ENCODE results near the gene DUOXA2. TPM values are rescaled to one million over a fixed set of nuclear protein-coding genes. Genes with fewer than 3 reads are reported as not detected.
"Not testable (repeated sequence)": the region's sequence is repeated elsewhere in the genome, so short reads cannot be mapped to it uniquely, and the experiment has no call there.

Gene DUOXA2
- polyA plus RNA-seq, 3 donors: not detected

DNA sequence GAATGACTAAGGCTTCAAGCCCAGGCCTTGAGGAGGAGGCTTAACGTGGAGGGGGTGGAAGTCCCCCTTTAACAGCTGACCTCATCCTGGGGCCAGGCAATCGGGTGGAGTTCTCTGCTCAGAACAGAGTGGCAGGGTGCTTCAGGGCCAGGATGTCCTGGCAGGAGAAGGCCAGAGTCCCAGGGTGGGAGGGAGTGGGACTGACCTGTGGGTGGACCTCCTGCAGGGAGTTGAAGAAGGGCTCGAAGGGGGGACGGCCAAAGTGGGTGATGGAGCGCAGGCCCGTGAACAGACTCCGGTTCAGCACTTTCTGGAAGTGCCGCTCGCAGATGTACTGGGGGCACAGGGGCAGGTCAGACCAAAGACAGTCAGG, 19.8 kb upstream of the DUOXA2 start:
- DNase-seq (ENCODE audit: low read depth in 3 of 3, low spot score in 2 of 3): no peak

DNA sequence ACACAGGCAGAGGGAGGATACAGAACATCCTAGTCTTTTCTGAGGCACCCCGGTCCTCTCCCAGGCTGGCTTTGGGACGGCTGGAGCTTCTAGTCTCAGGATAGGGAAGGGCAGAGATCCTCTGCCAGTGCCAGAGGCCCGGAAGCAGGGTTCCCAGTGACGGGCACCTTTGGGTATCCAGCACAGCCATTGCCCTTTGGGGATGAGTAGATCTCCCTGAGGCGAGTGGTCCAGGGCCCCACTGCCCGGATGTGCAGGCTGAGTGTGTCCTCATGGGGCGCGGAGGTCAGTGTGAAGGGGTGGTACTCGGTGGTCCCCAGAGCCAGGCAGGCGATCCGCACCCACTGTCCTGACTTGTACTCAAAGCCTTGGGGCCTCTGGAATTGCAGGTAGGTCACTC, 18.5 kb upstream of the DUOXA2 start:
- no peak for DNase-seq (ENCODE audit: low read depth in 3 of 3, low spot score in 2 of 3)

DNA sequence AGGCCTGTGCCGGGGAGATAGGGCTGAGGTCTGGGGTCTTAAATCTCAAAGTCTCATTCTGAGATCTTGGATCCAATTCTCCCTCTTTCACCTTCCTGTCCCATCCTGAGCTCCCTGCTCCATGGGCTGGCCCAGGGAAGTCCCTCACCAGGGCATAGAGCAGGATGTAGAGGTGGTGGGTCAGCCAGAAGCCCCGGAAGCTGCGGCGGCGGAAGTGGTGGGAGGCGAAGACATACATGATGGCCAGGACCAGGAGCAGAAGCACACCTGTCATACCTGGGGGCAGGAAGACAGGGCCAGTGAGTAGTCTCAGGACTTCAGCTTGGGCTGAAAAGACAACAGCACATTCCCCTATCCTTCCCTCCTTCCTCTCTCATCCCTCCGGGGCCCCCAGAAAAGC, 16.7 kb upstream of the DUOXA2 start:
- DNase-seq (ENCODE audit: low read depth in 3 of 3, low spot score in 2 of 3): no peak

DNA sequence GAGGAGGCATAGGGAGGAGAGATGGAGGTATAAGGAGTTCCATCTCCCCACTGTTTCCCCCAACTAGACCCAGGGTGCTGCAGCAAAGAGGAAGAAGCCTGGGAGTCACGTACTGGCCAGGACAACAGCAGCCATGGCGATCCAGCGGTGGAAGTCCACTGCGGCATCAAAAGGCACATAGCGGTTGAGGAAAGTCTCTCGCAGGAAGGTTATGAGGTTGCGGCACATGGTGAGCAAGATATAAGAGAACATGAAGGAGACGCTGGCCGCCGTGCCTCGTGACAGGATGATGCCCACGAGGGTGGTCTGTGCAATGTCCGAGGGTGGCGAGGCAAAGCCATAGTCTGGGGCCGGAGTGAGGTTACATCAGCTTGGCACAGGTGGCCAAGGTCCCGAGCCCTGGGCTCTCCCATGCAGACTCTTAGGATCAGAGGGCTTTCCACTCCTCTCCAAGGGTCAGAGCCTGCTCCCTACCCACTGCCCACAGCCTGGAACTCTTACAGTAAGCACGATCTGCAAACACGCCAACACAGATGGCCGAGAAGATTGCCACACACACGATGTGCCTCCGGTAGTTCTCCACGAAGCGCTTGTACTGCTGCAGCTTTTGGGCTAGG, 14.5 kb upstream of the DUOXA2 start:
- no peak for DNase-seq (ENCODE audit: low read depth in 3 of 3, low spot score in 2 of 3)

DNA sequence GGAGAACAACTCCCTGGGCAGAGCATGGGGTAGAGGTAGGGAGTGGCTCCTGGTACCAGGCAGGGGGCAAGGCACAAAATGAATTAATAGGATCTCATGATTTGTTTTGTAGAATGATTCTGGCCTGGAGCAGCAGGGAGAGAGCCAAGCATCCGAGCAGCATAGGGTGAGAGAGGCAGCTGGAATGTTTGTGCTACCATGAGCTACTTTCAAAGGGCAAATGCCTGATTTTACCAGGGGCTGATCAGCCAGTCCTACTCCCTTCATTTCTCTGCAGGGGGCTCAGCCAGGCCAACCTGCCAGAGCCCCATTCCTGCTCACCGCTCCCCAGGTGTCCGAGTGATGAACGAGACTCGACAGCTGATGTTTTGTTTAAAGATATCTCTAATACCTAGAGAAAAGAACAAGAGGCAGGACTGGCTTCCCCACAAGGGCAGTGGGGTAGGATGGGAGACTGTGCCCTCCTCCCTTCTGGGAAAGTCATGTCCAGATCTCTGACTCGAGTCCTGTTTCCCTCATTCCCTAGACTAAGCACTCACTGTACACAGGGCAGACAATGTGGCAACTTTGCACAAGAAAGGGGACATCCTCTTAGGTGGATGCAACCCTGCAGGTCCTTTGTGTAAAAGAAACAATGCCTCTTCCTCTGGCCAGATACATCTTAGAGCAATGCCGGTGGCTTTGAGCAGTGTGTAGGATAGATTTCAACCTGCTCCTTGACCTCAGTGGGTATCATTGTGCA, 13.1 kb upstream of the DUOXA2 start:
- no peak for DNase-seq (ENCODE audit: low read depth in 3 of 3, low spot score in 2 of 3)

DNA sequence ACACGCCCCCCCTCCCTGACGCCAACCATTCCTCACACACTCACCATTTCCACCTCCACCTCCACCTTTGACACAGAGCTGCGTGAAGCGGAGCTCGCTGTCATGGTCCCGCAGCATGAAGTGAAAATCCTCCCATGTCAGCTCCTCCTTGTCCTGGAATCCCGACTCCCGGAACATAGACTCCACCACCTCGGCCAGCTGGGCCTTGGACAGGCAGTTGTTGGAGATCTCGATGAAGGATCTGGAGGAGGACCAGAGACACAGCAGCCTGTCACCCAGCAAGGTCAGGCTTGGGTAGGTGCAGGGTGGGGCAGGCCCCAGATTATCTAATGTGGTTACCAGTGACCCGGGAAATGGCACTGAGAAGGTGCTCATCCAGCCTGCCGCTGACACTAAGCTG, 12.4 kb upstream of the DUOXA2 start:
- no peak for DNase-seq (ENCODE audit: low read depth in 3 of 3, low spot score in 2 of 3)

DNA sequence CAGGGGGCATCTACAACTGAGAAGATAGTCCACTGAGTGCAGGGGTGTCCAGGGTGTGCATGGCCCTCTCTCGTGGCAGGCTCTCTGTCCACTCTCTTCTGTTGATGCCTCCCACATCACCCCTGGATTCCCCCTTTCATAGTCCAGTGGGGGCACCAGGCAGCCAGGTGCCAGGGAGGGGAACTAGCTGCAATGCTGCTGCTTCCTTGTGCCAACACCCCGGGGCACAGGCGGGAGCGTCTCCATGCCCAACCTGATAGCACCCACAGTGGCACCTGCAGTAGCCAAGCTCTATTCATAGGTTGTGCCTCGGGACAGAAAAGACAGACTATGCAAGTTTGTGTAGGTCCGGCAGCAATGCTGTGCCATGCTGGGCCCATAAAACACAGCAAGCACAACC, 11.9 kb upstream of the DUOXA2 start:
- no peak for DNase-seq (ENCODE audit: low read depth in 3 of 3, low spot score in 2 of 3)

DNA sequence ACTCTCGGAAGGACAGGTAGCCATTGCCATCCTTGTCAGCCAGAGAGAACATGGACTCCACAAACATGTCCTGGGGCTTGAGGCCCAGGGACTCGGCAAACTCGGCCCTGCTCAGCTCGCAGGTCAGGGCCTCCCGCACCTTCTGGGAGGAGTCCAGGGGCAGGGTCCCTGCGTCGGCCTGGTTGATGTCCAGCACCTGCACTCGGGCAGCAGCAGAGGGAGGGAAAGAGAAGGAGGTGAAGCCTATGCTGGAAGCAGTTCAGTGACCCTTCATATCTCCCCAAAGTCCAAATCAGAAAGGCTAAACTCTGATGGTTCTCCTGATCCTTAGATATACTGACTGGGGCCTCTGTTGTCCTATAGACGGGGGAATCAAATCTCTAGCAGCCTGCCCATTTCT, 10.0 kb upstream of the DUOXA2 start:
- DNase-seq (ENCODE audit: low read depth in 3 of 3, low spot score in 2 of 3): not testable (repeated sequence)

DNA sequence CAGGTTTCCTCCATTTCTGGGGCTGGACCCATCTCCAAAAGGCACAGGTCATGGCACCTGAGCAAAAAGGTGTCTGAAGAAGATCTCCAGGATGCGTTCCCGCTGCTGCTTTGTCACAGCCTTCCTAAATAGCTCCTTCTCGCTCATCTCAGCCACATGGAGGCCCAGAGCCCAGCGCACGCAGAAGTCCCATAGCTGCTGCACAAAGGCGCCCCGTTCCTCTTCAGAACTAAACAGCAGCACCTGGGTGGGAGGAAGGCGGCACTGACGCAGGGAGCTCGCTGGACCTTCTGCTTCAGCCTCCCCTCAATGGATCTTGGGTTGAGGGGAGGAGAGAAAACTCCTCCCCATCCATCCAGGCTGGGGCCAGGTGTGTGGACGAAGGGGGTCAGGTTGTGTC, 8.5 kb upstream of the DUOXA2 start:
- no peak for DNase-seq (ENCODE audit: low read depth in 3 of 3, low spot score in 2 of 3)

DNA sequence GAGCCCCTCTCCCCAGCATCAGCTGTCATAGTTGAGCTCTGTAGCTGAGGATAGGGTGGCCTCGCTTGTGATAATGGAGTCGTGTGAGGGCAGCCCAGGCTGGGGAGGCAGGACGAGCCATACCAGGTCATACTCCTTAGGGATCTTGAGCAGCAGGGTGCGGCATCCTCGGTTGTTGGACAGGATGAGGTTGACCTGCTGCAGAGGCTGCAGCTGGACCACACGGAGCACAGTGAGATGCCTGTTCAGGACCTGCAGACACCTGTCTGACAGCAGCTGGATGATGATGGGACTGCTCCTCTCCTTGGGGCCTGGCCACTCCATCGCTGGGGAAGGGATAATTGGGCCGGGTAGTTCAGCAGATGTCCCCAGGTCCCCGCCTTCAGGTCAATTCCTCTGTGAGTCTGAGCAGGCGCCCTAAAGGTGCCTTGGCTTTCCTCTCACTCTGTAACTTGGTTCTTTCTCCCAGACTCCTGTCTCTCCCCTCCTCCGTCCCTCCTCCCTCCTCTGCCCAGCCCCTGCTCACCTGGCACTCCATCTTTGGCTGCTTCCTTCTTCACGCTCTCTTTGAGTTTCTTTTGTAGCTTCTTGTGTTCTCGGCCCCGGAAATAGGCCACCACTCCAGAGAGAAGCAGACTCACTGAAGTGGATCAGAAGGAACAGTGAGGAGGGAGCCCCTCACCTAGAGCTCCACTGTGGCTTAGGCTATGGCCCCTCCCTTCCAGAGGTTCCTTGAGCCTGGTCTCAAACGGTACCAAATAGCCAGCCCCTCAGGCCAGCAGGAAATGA, 7.9 kb upstream of the DUOXA2 start:
- no peak for DNase-seq (ENCODE audit: low read depth in 3 of 3, low spot score in 2 of 3)

DNA sequence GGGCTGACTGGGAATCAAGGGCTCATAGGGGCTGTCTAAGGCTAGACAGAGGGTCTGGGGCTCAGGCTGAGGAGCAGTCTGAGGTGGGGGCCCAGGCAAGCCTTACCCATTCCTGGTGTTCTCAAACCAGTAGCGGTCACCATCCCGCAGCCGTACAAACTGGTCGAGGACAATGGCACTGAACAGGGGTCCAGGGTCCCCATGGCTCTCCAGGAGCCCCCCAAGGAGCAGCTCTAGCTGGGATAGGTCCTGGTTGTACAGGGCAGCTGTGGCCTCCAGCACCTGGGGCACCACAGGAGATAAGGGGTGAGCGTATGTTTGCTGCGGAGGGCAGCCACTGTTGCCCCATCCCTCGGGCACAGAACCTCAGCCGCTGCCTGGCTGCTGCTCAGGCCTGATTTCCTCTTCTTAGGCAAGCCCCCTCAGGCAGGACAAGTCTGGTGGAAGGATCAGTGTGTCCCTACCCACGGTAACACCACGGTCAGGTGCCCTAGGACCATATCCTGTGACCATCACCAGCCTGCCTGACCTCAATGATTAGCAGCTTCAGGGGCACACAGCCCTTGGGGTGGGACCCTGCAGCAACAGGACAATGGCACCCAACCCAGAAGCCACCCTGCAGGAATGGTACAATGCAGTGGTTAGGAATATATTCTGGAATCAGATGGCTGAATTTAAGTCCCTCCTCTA, 6.0 kb upstream of the DUOXA2 start:
- DNase-seq (ENCODE audit: low read depth in 3 of 3, low spot score in 2 of 3): no peak

DNA sequence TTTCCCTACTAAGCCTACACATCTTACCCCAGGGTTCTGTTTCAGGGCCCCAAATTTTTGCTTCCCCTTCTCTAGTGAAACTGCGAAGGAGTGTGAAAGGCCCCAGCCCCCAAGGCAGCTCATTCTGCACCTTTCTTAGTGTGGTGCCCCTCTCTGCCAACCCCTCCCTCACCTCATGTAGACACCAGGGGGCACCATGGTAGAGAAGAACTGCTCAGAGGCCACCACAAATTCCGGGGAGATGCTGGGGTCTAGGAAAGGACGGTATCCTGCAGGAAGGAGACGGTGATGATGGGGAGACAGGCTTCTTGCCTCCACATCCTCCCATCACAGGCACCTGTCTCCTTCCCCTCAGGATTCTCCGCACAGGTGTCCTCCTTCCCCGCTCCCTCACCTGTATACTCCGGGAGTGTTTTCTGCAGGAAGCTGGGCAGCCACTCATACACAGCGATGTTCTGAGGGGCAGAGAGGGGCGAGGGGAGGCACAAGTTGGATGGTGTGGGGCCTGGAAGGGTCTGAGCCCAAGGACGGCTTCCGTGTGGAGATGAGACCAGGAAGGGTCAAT, 3.8 kb upstream of the DUOXA2 start:
- no peak for DNase-seq (ENCODE audit: low read depth in 3 of 3, low spot score in 2 of 3)

DNA sequence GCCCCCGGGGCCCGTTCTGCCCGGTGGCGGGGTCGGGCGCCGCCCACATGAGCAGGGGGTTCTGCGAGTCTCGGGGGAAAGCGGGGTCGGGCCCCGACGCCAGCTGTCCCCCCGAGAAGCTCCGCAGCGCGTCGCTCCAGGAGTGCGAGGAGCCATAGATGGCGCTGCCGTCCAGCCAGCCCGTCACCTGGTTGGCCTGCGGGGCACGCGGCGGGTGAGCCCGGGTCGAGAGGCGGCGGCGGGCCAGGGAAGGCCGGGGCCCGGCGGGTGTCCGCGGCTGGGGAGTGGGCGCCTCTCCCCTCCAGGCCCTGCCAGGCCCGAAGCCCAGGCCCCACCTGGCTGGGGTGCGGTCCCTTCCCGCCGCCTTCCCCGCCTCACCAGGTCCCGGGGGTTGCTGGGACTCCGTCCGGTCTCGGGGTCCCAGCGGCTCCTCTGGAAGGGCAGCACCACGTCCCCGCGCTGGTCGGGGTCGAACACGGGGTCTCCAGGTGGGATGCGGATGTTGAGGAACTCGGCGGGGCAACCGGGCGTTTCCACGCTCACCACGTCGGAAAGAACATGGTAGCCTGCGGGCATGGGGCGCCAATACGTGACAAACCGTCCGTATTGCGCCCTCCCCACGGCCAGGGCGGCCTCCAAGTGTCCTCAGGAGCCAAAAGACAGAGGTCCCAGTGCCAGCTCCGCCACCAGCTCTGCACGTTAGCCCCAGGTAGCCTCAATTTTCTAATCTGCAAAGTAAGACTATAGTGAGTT, 2.6 kb upstream of the DUOXA2 start:
- DNase-seq (ENCODE audit: low read depth in 3 of 3, low spot score in 2 of 3): no peak

DNA sequence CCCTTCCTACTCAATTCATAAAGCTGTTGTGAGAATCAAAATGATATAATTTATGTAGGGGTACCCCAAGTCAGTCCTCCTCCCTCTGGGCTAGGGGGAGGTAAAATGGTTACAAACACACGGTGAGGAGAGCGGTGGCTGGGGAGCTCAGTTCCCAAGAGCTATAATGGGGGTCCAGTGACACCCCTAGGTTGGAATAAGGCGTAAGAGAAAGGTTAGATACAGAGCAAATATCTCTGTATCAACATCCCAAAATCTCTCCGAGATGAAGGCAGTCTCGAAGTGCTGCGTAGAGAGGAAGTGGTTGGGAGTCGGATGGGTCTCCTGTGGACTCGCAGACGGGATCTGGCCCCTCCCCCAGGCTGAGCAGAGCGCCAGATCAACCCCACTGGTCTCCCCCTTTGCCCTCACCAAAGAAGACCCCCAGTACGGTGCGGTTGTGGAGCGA, 2.0 kb upstream of the DUOXA2 start:
- DNase-seq (ENCODE audit: low read depth in 3 of 3, low spot score in 2 of 3): no peak

DNA sequence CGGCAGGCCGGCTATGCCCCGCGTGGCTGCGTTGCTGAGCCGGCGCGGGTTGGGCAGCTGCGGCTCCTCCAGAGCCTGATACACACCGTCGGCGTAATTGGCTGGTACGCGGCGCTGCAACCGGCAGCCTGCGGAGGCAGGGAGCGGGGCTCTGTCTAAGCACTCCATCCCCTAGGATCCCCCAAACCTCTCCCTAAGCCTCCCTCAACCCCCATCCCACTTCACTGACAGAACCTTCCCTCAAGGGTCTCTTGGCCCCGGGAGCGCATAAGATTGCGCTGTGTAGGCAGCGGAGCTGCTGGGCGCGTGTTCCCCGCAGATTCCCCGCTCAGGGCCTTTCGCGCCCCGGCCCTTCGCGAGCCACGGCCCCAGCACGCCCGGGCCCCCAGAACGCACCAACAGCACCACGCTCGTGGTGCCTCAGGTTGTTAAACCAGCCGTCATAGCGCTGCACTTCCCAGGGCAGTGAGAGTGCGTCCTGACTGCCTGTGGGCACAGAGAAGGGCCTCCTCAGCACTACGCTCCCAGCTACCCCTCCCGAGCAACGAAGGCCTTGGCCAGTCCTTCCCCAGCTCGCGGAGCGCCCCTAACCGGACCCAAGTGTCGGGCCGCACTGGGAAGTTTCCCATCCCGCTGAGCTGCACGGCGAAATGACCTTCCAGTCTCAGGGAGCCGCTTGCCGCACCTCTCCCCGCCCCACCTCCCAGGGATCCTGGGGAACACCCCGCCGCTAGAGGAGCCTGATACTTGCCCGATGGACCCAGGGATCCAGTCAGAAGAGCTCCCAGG, 1.3 kb upstream of the DUOXA2 start:
- DNase-seq (ENCODE audit: low read depth in 3 of 3, low spot score in 2 of 3): no peak

DNA sequence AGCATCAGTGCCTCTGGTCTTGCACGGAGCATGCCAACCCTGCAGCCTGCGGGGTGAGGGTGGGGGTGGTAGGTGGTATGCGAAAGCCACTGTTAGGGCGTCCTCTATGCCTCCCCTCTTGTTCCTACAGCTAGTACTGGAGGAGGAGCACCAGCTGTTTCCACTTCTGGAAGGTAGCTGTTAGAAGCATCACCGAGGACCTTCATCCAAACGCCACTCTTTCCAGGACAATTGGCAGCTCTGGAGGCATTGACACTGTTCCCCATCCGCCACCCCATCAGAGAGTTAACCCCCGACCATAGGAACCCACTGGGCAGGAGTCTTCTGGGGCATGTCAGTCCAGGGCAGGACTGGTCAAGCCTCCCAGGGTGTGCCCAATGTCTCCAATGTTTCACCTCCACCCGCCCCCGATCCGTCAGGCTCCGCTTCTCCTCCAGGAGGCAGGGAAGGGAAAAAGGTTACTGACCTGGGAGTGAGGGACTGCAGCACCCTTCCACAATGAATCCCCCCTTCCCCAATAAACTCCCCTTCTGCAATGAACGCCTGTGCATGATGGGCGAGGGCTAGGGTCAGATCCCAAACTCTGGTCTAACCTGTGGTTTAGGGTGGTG, 641 bp upstream of the DUOXA2 start:
- no peak for DNase-seq (ENCODE audit: low read depth in 3 of 3, low spot score in 2 of 3)

DNA sequence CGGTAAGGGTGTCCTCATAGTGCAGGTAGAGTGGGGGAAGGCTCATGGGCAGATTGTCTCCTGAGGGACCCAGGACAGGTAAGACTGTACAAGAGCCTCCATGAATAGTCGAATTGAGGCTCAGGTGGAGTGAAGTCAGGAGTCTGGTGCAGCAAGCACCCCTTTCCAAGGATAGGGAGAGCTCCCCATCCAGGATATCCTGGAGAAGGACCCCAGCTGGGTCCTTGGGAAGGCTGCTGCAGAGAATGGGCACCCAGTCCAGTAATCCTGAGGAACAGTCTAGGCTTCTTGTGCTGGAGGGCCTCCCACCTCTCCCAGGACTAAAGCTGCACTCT, 592 bp downstream of the DUOXA2 start:
- DNase-seq (ENCODE audit: low read depth in 3 of 3, low spot score in 2 of 3): no peak

DNA sequence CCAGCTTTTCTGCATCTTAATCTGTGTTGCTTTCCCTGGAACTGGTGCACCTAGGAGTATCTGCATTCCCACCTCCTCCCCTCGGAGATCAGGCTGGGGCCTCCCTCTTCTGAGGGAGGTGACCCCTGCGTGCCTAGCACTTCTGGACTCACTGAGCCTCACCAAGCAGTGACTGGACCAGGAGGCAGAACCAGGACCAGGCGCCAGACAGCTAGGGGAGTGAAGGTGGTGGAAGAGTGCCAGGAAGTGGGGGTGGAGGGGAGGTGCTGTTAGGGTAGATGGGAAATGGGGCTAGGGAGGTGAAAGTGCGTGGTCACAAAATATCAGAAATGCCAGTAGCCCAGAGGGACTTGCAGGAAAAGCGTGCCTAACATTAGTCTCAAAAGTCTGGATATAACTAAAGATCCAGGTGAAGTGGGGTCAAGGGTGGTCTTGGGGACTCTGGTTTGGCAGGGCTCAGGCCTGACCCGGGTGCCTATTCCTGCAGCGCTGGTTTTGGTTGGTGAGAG, 1.2 kb downstream of the DUOXA2 start:
- DNase-seq (ENCODE audit: low read depth in 3 of 3, low spot score in 2 of 3): no peak

DNA sequence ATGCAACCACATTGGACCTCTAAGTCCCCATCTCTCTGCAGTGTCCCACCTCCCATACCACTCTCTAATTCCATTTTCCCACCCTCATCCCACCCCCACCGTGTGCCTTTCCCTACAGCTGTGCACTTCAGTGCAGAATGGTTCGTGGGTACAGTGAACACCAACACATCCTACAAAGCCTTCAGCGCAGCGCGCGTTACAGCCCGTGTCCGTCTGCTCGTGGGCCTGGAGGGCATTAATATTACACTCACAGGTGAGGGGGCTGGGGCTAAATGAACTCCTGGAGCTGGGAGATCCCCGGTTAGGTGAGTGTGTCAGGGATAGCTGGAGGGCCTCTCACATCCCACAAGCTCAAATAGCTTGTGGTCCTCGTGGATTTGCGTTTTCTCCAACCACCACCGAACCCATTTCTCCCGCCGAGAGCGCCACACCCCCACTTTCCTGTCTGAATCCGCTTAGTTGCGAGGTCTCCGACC, 1.9 kb downstream of the DUOXA2 start:
- DNase-seq (ENCODE audit: low read depth in 3 of 3, low spot score in 2 of 3): no peak
